H9 (cell line): Measurements from ENCODE around the gene MCM10. TPM values are rescaled to one million over a fixed set of nuclear protein-coding genes. Genes with fewer than 3 reads are reported as not detected.

Experiments used
- DNase-seq: peaks from one replicate; pipeline ENCODE4 v3.0.0-alpha.2; 2017
- H2AFZ ChIP-seq: one replicate; pipeline ENCODE4 v1.6.1; 2013; ENCODE audit warnings: mild to moderate bottlenecking, low read length, control low read depth, moderate library complexity
- H2AK5ac ChIP-seq: 2 replicates; pipeline ENCODE4 v1.6.1; 2013; ENCODE audit warnings: low read length, control low read depth, mixed read lengths; ENCODE audit not compliant: insufficient read length
- H2BK120ac ChIP-seq: one replicate; pipeline ENCODE4 v1.6.1; 2013; ENCODE audit warnings: low read depth, mild to moderate bottlenecking, low read length, control low read depth, inconsistent platforms; ENCODE audit not compliant: poor library complexity, severe bottlenecking
- H2BK12ac ChIP-seq: 2 replicates; pipeline ENCODE4 v1.6.1; 2013; ENCODE audit warnings: low read length, control low read depth, mixed read lengths, low read depth; ENCODE audit not compliant: insufficient read length
- H2BK15ac ChIP-seq: 2 replicates; pipeline ENCODE4 v1.6.1; 2013; ENCODE audit warnings: low read depth, low read length, control low read depth
- H2BK20ac ChIP-seq: one replicate; pipeline ENCODE4 v1.6.1; 2013; ENCODE audit warnings: low read depth, mild to moderate bottlenecking, low read length, control low read depth, inconsistent platforms; ENCODE audit not compliant: poor library complexity, severe bottlenecking
- H2BK5ac ChIP-seq: 2 replicates; pipeline ENCODE4 v1.6.1; 2013; ENCODE audit warnings: low read length, control low read depth, mixed read lengths; ENCODE audit not compliant: insufficient read length
- H3K14ac ChIP-seq: 2 replicates; pipeline ENCODE4 v1.6.1; 2013; ENCODE audit warnings: low read length, control low read depth; ENCODE audit not compliant: insufficient read depth
- H3K18ac ChIP-seq: 2 replicates; pipeline ENCODE4 v1.6.1; 2013; ENCODE audit warnings: low read depth, mild to moderate bottlenecking, mixed read lengths, low read length, control low read depth; ENCODE audit not compliant: insufficient read length
- H3K23ac ChIP-seq: 2 replicates; pipeline ENCODE4 v1.6.1; 2013; ENCODE audit warnings: low read length, control low read depth, mixed read lengths, low read depth; ENCODE audit not compliant: insufficient read length
- H3K23me2 ChIP-seq: 2 replicates; pipeline ENCODE4 v1.6.1; 2013; ENCODE audit warnings: low read depth, mild to moderate bottlenecking, mixed read lengths, low read length, control low read depth; ENCODE audit not compliant: insufficient read length, poor library complexity, severe bottlenecking
- H3K27ac ChIP-seq: 2 replicates; pipeline ENCODE4 v1.5.1; 2013; ENCODE audit warnings: low read length, control low read depth, mixed read lengths, low read depth; ENCODE audit not compliant: insufficient read length
- H3K27me3 ChIP-seq: 2 replicates; pipeline ENCODE4 v1.6.1; 2013; ENCODE audit warnings: low read length, control low read depth, inconsistent platforms; ENCODE audit not compliant: insufficient read depth
- H3K4ac ChIP-seq: 2 replicates; pipeline ENCODE4 v1.6.1; 2013; ENCODE audit warnings: low read depth, mild to moderate bottlenecking, control low read depth, inconsistent platforms, low read length, moderate library complexity
- H3K4me1 ChIP-seq: 2 replicates; pipeline ENCODE4 v1.6.1; 2013; ENCODE audit warnings: low read length, control low read depth, inconsistent platforms; ENCODE audit not compliant: insufficient read depth
- H3K4me2 ChIP-seq: 2 replicates; pipeline ENCODE4 v1.6.1; 2013; ENCODE audit warnings: low read length, control low read depth, mixed read lengths; ENCODE audit not compliant: insufficient read length, insufficient read depth
- H3K56ac ChIP-seq: 2 replicates; pipeline ENCODE4 v1.6.1; 2013; ENCODE audit warnings: low read depth, mild to moderate bottlenecking, mixed read lengths, low read length, control low read depth; ENCODE audit not compliant: insufficient read length
- H3K79me1 ChIP-seq: 2 replicates; pipeline ENCODE4 v1.6.1; 2013; ENCODE audit warnings: low read depth, mild to moderate bottlenecking, moderate library complexity, low read length, control low read depth, inconsistent platforms; ENCODE audit not compliant: insufficient read depth, poor library complexity, severe bottlenecking
- H3K79me2 ChIP-seq: 2 replicates; pipeline ENCODE4 v1.6.1; 2013; ENCODE audit warnings: low read length, control low read depth, inconsistent platforms; ENCODE audit not compliant: insufficient read depth
- H3K9ac ChIP-seq: 2 replicates; pipeline ENCODE4 v1.6.1; 2013; ENCODE audit warnings: low read length, control low read depth, mixed read lengths; ENCODE audit not compliant: insufficient read length; ENCODE audit errors: extremely low read depth
- H3K9me3 ChIP-seq: one replicate; pipeline ENCODE4 v1.6.1; 2013; ENCODE audit warnings: low read depth, low read length, inconsistent platforms; ENCODE audit not compliant: control insufficient read depth
- H3T11ph ChIP-seq: one replicate; pipeline ENCODE4 v1.6.1; 2013; ENCODE audit warnings: mild to moderate bottlenecking, low read length, control low read depth, inconsistent platforms
- H4K20me1 ChIP-seq: one replicate; pipeline ENCODE4 v1.6.1; 2013; ENCODE audit not compliant: control insufficient read depth, insufficient read length, insufficient read depth
- H4K5ac ChIP-seq: 2 replicates; pipeline ENCODE4 v1.6.1; 2013; ENCODE audit warnings: low read depth, mild to moderate bottlenecking, mixed read lengths, low read length, control low read depth; ENCODE audit not compliant: insufficient read length
- H4K8ac ChIP-seq: replicated peaks from 2 replicates; pipeline ENCODE4 v1.6.1; 2013; ENCODE audit warnings: low read length, control low read depth, mixed read lengths, low read depth; ENCODE audit not compliant: insufficient read length
- H4K91ac ChIP-seq: 2 replicates; pipeline ENCODE4 v1.6.1; 2013; ENCODE audit warnings: low read depth, mild to moderate bottlenecking, moderate library complexity, mixed read lengths, low read length, control low read depth; ENCODE audit not compliant: insufficient read length
- H3K27ac Mint-ChIP-seq, 3 experiments: 2 replicates in 2 of 3; 3 replicates in 1 of 3; pipeline ENCODE4 v1.8.0; 2020 to 2021; ENCODE audit warnings: mixed read lengths in 3 of 3, mild to moderate bottlenecking in 1 of 3, moderate library complexity in 1 of 3
- H3K27me3 Mint-ChIP-seq: 2 replicates; pipeline ENCODE4 v1.8.0; 2021; ENCODE audit warnings: low read depth, mild to moderate bottlenecking, moderate library complexity, mixed read lengths
- H3K36me3 Mint-ChIP-seq, 3 experiments: 2 replicates in 2 of 3; 3 replicates in 1 of 3; pipeline ENCODE4 v1.8.0; 2020 to 2021; ENCODE audit warnings: low read depth in 3 of 3, mixed read lengths in 3 of 3; ENCODE audit not compliant: insufficient read depth in 1 of 3
- H3K4me1 Mint-ChIP-seq, 2 experiments: 2 replicates each; pipeline ENCODE4 v1.8.0; 2020; ENCODE audit warnings: mixed read lengths in 2 of 2
- H3K4me3 Mint-ChIP-seq, 2 experiments: 2 replicates in 1 of 2; 3 replicates in 1 of 2; pipeline ENCODE4 v1.8.0; 2020 to 2021; ENCODE audit warnings: mild to moderate bottlenecking in 2 of 2, mixed read lengths in 2 of 2, moderate library complexity in 1 of 2
- H3K9me3 Mint-ChIP-seq, 2 experiments: 2 replicates in 1 of 2; 3 replicates in 1 of 2; pipeline ENCODE4 v1.8.0; 2020; ENCODE audit warnings: mild to moderate bottlenecking in 2 of 2, mixed read lengths in 2 of 2, moderate library complexity in 1 of 2
- CTCF ChIP-seq: fragments of 200-600 bp; sonication (generic); conservative IDR thresholded peaks from 3 replicates; pipeline ENCODE4 v1.8.0; 2021; ENCODE audit warnings: antibody characterized with exemption, mild to moderate bottlenecking
- WGBS: extraction: QIAGEN DNeasy Blood & Tissue Kit; methylation state at CpG from one replicate; pipeline ENCODE4 v1.1.7; 2013; ENCODE audit warnings: missing lambda C conversion rate, low lambda C conversion rate, mixed read lengths; ENCODE audit not compliant: insufficient read length; ENCODE audit errors: extremely low coverage; 5-methylcytosine and 5-hydroxymethylcytosine counted together
- total RNA-seq: library from RNA; stranded (reverse); gene quantifications from 2 replicates; pipeline ENCODE4 v1.2.1, GENCODE V29; 2021

Gene MCM10
- total RNA-seq, 1 experiment from 2014 or later: 67.4 TPM

DNA sequence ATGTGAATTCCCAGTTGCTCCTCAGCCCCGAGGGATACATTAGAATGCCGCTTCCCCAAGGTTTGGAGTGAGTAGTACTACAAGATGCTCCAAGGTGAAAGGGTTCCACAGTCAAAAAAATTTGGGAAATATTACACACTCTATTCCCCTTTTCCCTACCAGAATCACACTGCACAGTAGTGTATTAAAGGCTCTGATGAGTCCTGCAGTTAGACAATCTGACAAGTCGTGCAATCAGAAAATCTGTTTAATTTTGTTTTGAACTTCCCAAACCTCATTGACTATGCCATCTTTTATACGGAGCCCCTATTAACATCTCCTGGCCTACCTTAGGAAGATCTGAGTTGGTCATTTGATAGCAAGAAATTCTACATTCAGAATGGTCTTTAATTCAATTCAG lies 86.4 kb downstream of the MCM10 start:
- H3K4ac ChIP-seq: no peak overlapping the region
- H3K27me3 Mint-ChIP-seq: no peaks in the 10 kb centered on the region
- H4K8ac ChIP-seq: no peak overlapping the region
- H4K20me1 ChIP-seq: no peaks in the 10 kb centered on the region
- DNase-seq: no peak
- no peak overlapping the region for H3K9ac ChIP-seq
- H4K5ac ChIP-seq: no peak overlapping the region
- no peak overlapping the region for H2BK20ac ChIP-seq
- no peaks in the 10 kb centered on the region for H3K23me2 ChIP-seq
- no peaks in the 10 kb centered on the region for H3K4me1 Mint-ChIP-seq
- H3K79me1 ChIP-seq: no peaks in the 10 kb centered on the region
- H2BK5ac ChIP-seq: no peak overlapping the region
- H3K23ac ChIP-seq: no peak overlapping the region
- no peak overlapping the region for H3K27ac ChIP-seq
- H3K4me3 Mint-ChIP-seq: no peak overlapping the region
- H3K9me3 ChIP-seq: no peaks in the 10 kb centered on the region
- no peak overlapping the region for H2AK5ac ChIP-seq
- peaks cover 0 to 3% of the 10 kb centered on the region in 2 experiments; a peak in 1 of 5 replicates for H3K9me3 Mint-ChIP-seq
- H2BK120ac ChIP-seq: no peak overlapping the region
- no CpG with 5 or more reads among the region's 4 CpGs for WGBS
- no peaks in the 10 kb centered on the region for H3K36me3 Mint-ChIP-seq
- no peak overlapping the region for H3K27ac Mint-ChIP-seq
- no peak overlapping the region for H3K4me2 ChIP-seq
- H2BK12ac ChIP-seq: no peak overlapping the region
- TF ChIP-seq CTCF: no peak
- H2AFZ ChIP-seq: no peak overlapping the region
- H2BK15ac ChIP-seq: no peak overlapping the region
- H4K91ac ChIP-seq: no peak overlapping the region
- no peak overlapping the region for H3K18ac ChIP-seq
- H3K4me1 ChIP-seq: no peaks in the 10 kb centered on the region
- no peaks in the 10 kb centered on the region for H3K79me2 ChIP-seq
- H3K14ac ChIP-seq: no peak overlapping the region
- no peaks in the 10 kb centered on the region for H3K27me3 ChIP-seq
- H3K56ac ChIP-seq: no peak overlapping the region
- no peak overlapping the region for H3T11ph ChIP-seq
